CD4-positive, alpha-beta memory T cell (primary cell): ENCODE results near the gene CLUH. TPM values are rescaled to one million over a fixed set of nuclear protein-coding genes. Genes with fewer than 3 reads are reported as not detected.

ENCODE experiments used
- CTCF ChIA-PET: fragments of 350-600 bp; sonication (Branson Sonifier 250); formaldehyde crosslinking; loops from one replicate; lab custom pipeline; 2021; ENCODE audit warnings: inconsistent platforms; ENCODE audit not compliant: partially characterized antibody; lab: Charles Lee
- POLR2A ChIA-PET: fragments of 350-600 bp; sonication (Branson Sonifier 250); formaldehyde crosslinking; loops from one replicate; lab custom pipeline; 2021; ENCODE audit not compliant: partially characterized antibody; lab: Charles Lee
- DNase-seq, 5 donors: peaks; one replicate each; pipeline versions ENCODE4 v3.0.0 to v3.0.0-alpha.2; 2020 to 2022; ENCODE audit warnings: mixed read lengths in 1 of 5
- H3K27ac ChIP-seq: one replicate; pipeline ENCODE4 v1.7.0; 2013; ENCODE audit warnings: low read depth, low read length
- H3K27me3 ChIP-seq: 2 replicates; pipeline ENCODE4 v1.7.0; 2013; ENCODE audit warnings: mild to moderate bottlenecking, low read length, moderate library complexity; ENCODE audit not compliant: insufficient read depth
- H3K36me3 ChIP-seq: 2 replicates; pipeline ENCODE4 v1.7.0; 2013; ENCODE audit warnings: mild to moderate bottlenecking, low read length, moderate library complexity; ENCODE audit not compliant: insufficient read depth
- H3K4me1 ChIP-seq: 2 replicates; pipeline ENCODE4 v1.7.0; 2013; ENCODE audit warnings: mild to moderate bottlenecking, low read length, moderate library complexity; ENCODE audit not compliant: insufficient read depth
- H3K4me3 ChIP-seq, 2 donors: one replicate each; pipeline ENCODE4 v1.7.0; 2013; ENCODE audit warnings: low read length in 2 of 2, mild to moderate bottlenecking in 1 of 2
- H3K9me3 ChIP-seq, 2 donors: one replicate each; pipeline ENCODE4 v1.7.0; 2013; ENCODE audit warnings: low read length in 2 of 2, control low read depth in 1 of 2; ENCODE audit not compliant: control insufficient read depth in 1 of 2
- H3K27ac Mint-ChIP-seq, 7 donors: one replicate each; pipeline ENCODE4 v1.8.0; 2020 to 2021; ENCODE audit warnings: mixed read lengths in 7 of 7, mild to moderate bottlenecking in 6 of 7, inconsistent platforms in 3 of 7, moderate library complexity in 3 of 7
- H3K27me3 Mint-ChIP-seq, 2 donors: one replicate each; pipeline ENCODE4 v1.8.0; 2020 to 2021; ENCODE audit warnings: mixed read lengths in 2 of 2
- H3K36me3 Mint-ChIP-seq, 2 donors: one replicate each; pipeline ENCODE4 v1.8.0; 2020 to 2021; ENCODE audit warnings: mixed read lengths in 2 of 2, inconsistent platforms in 1 of 2, mild to moderate bottlenecking in 1 of 2
- H3K4me1 Mint-ChIP-seq, 4 donors: one replicate each; pipeline ENCODE4 v1.8.0; 2020 to 2021; ENCODE audit warnings: mixed read lengths in 4 of 4, mild to moderate bottlenecking in 1 of 4
- H3K4me3 Mint-ChIP-seq, 8 donors: one replicate each; pipeline ENCODE4 v1.8.0; 2020 to 2021; ENCODE audit warnings: mixed read lengths in 8 of 8, mild to moderate bottlenecking in 7 of 8, moderate library complexity in 6 of 8, inconsistent platforms in 3 of 8
- H3K9me3 Mint-ChIP-seq, 8 donors: one replicate each; pipeline ENCODE4 v1.8.0; 2020 to 2021; ENCODE audit warnings: mixed read lengths in 8 of 8, mild to moderate bottlenecking in 5 of 8, inconsistent platforms in 3 of 8, moderate library complexity in 1 of 8
- intact Hi-C: fragments of 100-400 bp; cut with micrococcal nuclease; formaldehyde crosslinking; loops from one replicate; pipeline ENCODE4 v1.15.1; 2023
- polyA plus RNA-seq, 2 donors: library from polyadenylated mRNA; unstranded; fragments of 300-500 nt; fragmentation: Illumina TruSeq; gene quantifications; one replicate each; pipeline ENCODE4 v1.2.3, GENCODE V29; 2021
- total RNA-seq, 2 experiments: library from RNA; stranded (reverse); gene quantifications; one replicate each; pipeline ENCODE4 v1.2.3, GENCODE V29; 2021

Gene CLUH
- total and polyA plus RNA-seq, 4 experiments from 2014 or later, result 5.5 to 44.1 (median 29.1) TPM

DNA sequence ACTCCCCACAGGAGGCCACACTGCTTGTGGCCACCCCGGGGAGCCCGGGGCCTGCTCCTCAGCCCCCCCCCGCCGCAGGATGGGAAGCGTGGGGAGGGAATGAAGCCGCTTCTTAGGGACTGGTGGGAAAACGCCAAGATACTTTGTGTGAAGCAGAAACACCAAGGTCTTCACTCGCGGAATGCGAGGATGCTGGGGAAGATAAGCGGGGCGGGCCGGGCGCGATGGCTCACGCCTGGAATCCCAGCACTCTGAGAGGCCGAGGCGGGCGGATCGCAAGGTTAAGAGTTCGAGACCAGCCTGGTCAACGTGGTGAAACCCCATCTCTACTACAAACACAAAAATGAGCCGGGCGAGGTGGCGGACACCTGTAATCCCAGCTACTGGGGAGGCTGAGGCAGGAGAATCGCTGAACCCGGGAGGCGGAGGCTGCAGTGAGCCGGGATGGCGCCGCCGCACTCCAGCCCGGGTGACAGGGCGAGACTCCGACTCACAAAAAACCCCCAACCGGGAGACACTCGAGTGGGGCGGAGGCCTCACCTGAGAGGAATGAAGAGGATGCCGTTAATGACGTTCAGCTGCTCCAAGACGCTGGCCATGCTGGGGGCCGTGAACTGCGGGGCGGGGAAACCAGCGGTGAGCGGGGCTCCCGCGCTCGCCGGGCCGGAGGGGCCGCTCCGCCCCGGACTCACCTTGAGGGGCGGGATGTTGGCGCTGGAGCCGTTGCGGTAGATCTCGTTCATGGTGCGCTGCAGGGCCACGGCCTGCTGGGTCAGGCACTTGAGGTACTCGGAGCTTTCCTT, 20.3 kb downstream of the CLUH start:
- H3K4me3 Mint-ChIP-seq, result no peak overlapping the region

GRCh38 chr17:2690165-2691068, 21.1 kb downstream of the CLUH start:
- POLR2A ChIA-PET, result no interaction called here

More for the DNA sequence above, 20.3 kb downstream of the CLUH start:
- peaks cover 5% of the 10 kb centered on the region for H3K36me3 ChIP-seq
- H3K27me3 ChIP-seq, result no peaks in the 10 kb centered on the region
- H3K27ac ChIP-seq, result no peak overlapping the region
- no peak overlapping the region for H3K4me3 ChIP-seq
- Mint-ChIP-seq H3K27me3 (no peaks in the 10 kb centered on the region), H3K27ac (no peak overlapping the region), H3K4me1 (peaks cover 6 to 21% (median 11%) of the 10 kb centered on the region in 4 donors), H3K36me3 (peaks cover 4 to 6% of the 10 kb centered on the region in 2 donors), H3K9me3 (no peaks in the 10 kb centered on the region)
- intact Hi-C loops, result no loop called here
- DNase-seq, result no peak
- H3K4me1 ChIP-seq, result peaks cover 14% of the 10 kb centered on the region
- ChIA-PET POLR2A (interaction anchor here (0.6 to 1.5 kb wide), 2 partner anchors 124 to 180 kb away, joined by 3 read pairs; no protein-coding TSS in a partner anchor), CTCF (no interaction called here)
- H3K9me3 ChIP-seq, result no peaks in the 10 kb centered on the region

DNA sequence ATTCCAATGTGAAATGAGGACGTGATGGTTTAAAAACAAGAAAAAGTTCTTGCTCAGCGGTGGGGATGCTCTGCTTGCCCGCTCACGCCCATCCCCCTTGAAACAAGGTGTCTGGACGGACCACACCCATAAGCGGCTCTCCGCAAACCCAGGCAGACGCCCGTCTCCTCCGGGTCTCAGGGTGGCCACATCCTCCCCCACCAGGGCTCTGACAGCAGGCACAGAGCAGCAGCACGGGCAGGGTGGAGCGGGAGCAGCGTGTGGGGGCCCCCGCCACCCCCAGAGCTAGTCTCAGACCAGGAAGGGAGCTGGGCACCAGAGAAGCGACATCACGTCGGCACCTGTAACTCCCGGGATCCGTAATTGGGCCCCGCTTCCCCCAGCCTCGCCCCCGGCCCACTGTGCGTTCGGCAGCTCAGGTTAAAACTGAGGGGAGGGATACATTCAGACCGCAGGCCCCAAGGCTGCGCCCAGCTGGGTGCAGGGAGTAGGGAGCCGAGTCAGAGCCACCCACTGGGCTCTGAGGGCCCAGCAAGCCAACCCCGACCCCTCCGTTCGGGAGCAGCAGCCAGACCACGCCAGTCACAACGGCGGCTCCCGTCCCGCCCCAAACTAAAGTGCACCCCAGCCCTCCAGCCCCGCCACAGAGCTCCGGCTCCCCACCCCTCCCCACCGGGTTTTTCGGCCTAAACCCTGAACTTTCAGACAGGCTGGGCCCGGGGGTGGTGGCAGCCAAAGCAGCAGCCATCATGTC, 22.0 kb downstream of the CLUH start:
- no peaks in the 10 kb centered on the region for H3K36me3 ChIP-seq
- DNase-seq, result peak; percentile 40 to 59 (median 50)
- intact Hi-C loops, result no loop called here
- Mint-ChIP-seq H3K4me1 (peaks cover 6 to 21% (median 11%) of the 10 kb centered on the region in 4 donors), H3K4me3 (peak overlapping the region in 6 of 8 donors; percentile 22 to 64 (median 42)), H3K9me3 (no peaks in the 10 kb centered on the region), H3K27ac (peak overlapping the region in 6 of 7 donors; percentile 64 to 88 (median 80)), H3K36me3 (peaks cover 4 to 6% of the 10 kb centered on the region in 2 donors), H3K27me3 (no peaks in the 10 kb centered on the region)
- no peaks in the 10 kb centered on the region for H3K9me3 ChIP-seq
- ChIA-PET CTCF (no interaction called here), POLR2A (interaction anchor here (0.6 kb wide), 1 partner anchor 20 kb away, joined by 3 read pairs; no protein-coding TSS in a partner anchor)
- H3K4me3 ChIP-seq, result no peak overlapping the region
- peaks cover 14% of the 10 kb centered on the region for H3K4me1 ChIP-seq
- no peak overlapping the region for H3K27ac ChIP-seq
- H3K27me3 ChIP-seq, result no peaks in the 10 kb centered on the region

More at GRCh38 chr17:2690165-2691068, 21.1 kb downstream of the CLUH start:
- H3K36me3 Mint-ChIP-seq, result peaks cover 4 to 6% of the 10 kb centered on the region in 2 donors
- no peaks in the 10 kb centered on the region for H3K9me3 ChIP-seq
- CTCF ChIA-PET, result no interaction called here
- H3K27me3 Mint-ChIP-seq, result no peaks in the 10 kb centered on the region
- peak overlapping the region in 1 of 7 donors; percentile 12 for H3K27ac Mint-ChIP-seq
- H3K9me3 Mint-ChIP-seq, result no peaks in the 10 kb centered on the region
- H3K36me3 ChIP-seq, result peaks cover 1% of the 10 kb centered on the region
- DNase-seq, result no peak
- H3K4me3 Mint-ChIP-seq, result no peak overlapping the region
- intact Hi-C loops, result no loop called here
- peaks cover 14% of the 10 kb centered on the region for H3K4me1 ChIP-seq
- H3K27me3 ChIP-seq, result no peaks in the 10 kb centered on the region
- H3K27ac ChIP-seq, result no peak overlapping the region
- no peak overlapping the region for H3K4me3 ChIP-seq
- peaks cover 6 to 21% (median 11%) of the 10 kb centered on the region in 4 donors for H3K4me1 Mint-ChIP-seq

DNA sequence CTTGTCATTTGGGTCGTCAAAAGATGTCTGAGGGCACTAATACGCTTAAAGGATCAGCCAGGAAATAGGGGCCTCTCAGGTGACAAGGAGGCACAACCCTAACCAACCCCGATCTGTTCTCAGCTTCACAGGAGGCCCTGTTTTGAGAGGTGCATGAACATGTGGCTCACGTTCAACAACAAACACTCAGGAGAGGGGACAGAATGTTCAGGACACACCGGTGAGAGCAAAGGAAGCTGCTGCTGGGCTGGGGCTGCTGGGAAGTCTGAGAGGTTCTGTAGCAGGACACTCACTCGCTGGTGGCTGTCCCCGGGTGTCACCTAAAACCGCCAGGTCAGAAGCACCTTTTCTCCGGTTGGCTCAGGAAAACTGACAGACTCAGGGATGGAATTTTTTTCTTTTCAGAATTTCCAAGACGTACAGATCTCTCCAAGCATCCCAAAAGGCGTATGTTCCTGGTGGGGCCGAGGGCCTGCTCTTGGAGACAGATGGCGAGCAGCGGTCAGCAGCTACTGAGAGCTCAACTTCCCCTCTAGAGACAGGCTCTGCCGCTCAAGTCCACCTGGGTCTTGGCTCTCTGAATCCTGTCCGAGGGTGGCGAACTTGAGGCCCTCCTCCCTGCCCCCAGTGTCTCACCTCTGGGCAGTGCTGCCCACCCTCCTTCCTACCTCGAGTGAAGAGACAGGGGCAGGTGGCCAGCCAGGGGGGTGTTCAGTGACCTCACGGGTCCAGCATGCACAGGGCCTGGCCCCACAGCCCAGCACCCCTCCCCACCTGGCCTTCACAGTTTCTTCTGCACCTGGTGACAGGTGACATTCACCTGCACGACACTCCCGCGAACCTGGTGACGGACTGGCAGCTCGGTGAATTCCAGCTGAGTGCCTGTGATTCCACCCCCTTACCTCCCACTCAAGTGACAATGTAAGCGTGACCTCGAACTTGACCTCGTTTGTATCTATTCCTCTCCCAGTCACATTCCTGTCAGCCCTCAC, 22.9 kb downstream of the CLUH start:
- Histone ChIP-seq H3K9me3 (no peaks in the 10 kb centered on the region), H3K27me3 (no peaks in the 10 kb centered on the region), H3K36me3 (peaks cover 8% of the 10 kb centered on the region), H3K4me1 (peaks cover 14% of the 10 kb centered on the region), H3K4me3 (no peak overlapping the region), H3K27ac (no peak overlapping the region)
- H3K36me3 Mint-ChIP-seq, result peaks cover 6 to 11% of the 10 kb centered on the region in 2 donors
- ChIA-PET POLR2A (interaction anchor here (0.6 kb wide), 1 partner anchor 21 kb away, joined by 3 read pairs; no protein-coding TSS in a partner anchor), CTCF (no interaction called here)
- DNase-seq, result no peak
- peak overlapping the region in 5 of 8 donors; percentile 16 to 64 (median 43) for H3K4me3 Mint-ChIP-seq
- intact Hi-C loops, result no loop called here
- no peaks in the 10 kb centered on the region for H3K27me3 Mint-ChIP-seq
- peak overlapping the region; percentile 64 to 89 (median 79) for H3K27ac Mint-ChIP-seq
- H3K9me3 Mint-ChIP-seq, result no peaks in the 10 kb centered on the region
- peaks cover 6 to 21% (median 11%) of the 10 kb centered on the region in 4 donors for H3K4me1 Mint-ChIP-seq

DNA sequence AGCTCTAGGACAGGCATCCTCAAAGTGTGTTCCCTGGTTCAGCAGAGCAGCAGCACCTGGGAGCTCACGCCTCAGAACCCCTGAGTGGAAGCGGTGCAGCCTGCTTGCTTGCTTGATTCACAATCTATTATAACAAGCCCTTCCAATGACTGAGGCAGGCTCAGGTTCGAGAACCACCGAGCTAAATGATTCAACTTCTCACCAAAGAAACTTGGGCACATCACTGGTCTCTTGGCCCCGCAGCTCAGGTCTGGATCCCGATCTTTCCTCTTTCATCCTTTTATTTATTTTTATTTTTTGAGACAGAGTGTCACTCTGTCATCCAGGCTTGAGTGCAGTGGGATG, 24.5 kb downstream of the CLUH start:
- H3K27me3 Mint-ChIP-seq, result no peaks in the 10 kb centered on the region
- H3K4me3 ChIP-seq, result no peak overlapping the region
- H3K4me1 Mint-ChIP-seq, result peaks cover 6 to 21% (median 11%) of the 10 kb centered on the region in 4 donors
- DNase-seq, result no peak
- POLR2A ChIA-PET, result interaction anchor here (0.7 to 1.4 kb wide), 4 partner anchors 21 to 106 kb away, joined by 3 to 7 read pairs (median 4); no protein-coding TSS in a partner anchor
- peaks cover 14% of the 10 kb centered on the region for H3K4me1 ChIP-seq
- H3K27me3 ChIP-seq, result no peaks in the 10 kb centered on the region
- H3K27ac Mint-ChIP-seq, result peak overlapping the region in 3 of 7 donors; percentile 58 to 87 (median 59)
- no peak overlapping the region for H3K27ac ChIP-seq
- H3K4me3 Mint-ChIP-seq, result no peak overlapping the region
- no peaks in the 10 kb centered on the region for H3K9me3 ChIP-seq
- CTCF ChIA-PET, result interaction anchor here (0.9 to 3.6 kb wide), 3 partner anchors 11 to 91 kb away, joined by 3 to 14 read pairs (median 3); no protein-coding TSS in a partner anchor
- intact Hi-C loops, result no loop called here
- H3K9me3 Mint-ChIP-seq, result no peaks in the 10 kb centered on the region
- peaks cover 22% of the 10 kb centered on the region for H3K36me3 ChIP-seq
- H3K36me3 Mint-ChIP-seq, result peaks cover 11 to 26% of the 10 kb centered on the region in 2 donors

- no peak overlapping the region for H3K27ac ChIP-seq
- peaks cover 14% of the 10 kb centered on the region for H3K4me1 ChIP-seq
- peak overlapping the region in 1 of 7 donors; percentile 40 for H3K27ac Mint-ChIP-seq
- H3K36me3 ChIP-seq, result peaks cover 33% of the 10 kb centered on the region
- H3K4me1 Mint-ChIP-seq, result peaks cover 6 to 21% (median 11%) of the 10 kb centered on the region in 4 donors
- no peaks in the 10 kb centered on the region for H3K9me3 Mint-ChIP-seq
- CTCF ChIA-PET, result interaction anchor here (3.6 kb wide), 1 partner anchor 12 kb away, joined by 14 read pairs; no protein-coding TSS in a partner anchor
- no peak for DNase-seq
- H3K4me3 ChIP-seq, result no peak overlapping the region
- H3K27me3 Mint-ChIP-seq, result no peaks in the 10 kb centered on the region
- POLR2A ChIA-PET, result no interaction called here
- peaks cover 22 to 40% of the 10 kb centered on the region in 2 donors for H3K36me3 Mint-ChIP-seq
- H3K9me3 ChIP-seq, result no peaks in the 10 kb centered on the region
- intact Hi-C loops, result no loop called here
- H3K27me3 ChIP-seq, result no peaks in the 10 kb centered on the region
- H3K4me3 Mint-ChIP-seq, result no peak overlapping the region
Measured at GRCh38 chr17:2685696-2686095, 25.9 kb downstream of the CLUH start.
